ENCODE results near the gene SLC38A11. TPM values are rescaled to one million over a fixed set of nuclear protein-coding genes. Genes with fewer than 3 reads are reported as not detected.
"Not testable (repeated sequence)": the region's sequence is repeated elsewhere in the genome, so short reads cannot be mapped to it uniquely, and the experiment has no call there.

Gene SLC38A11
- total RNA-seq, 4 donors from 2014 or later: 0.19 to 9.9 (median 0.77) TPM

GRCh38 chr2:164875334-164876205 is 79.8 kb downstream of the SLC38A11 start:
- ATAC-seq (ENCODE audit: low FRiP score) (no peak), DNase-seq (ENCODE audit: low spot score) (no peak)
- TF ChIP-seq CTCF (IDR thresholded peaks at IDR 0.05): no peak

- no peak for DNase-seq (ENCODE audit: low spot score)
- TF ChIP-seq CTCF (IDR thresholded peaks at IDR 0.05): no peak
- ATAC-seq (ENCODE audit: low FRiP score): no peak
Observed at GRCh38 chr2:164873210-164873908, 82.0 kb downstream of the SLC38A11 start.

GRCh38 chr2:164871404-164871803 is 83.9 kb downstream of the SLC38A11 start:
- no peak for ATAC-seq (ENCODE audit: low FRiP score)
- DNase-seq (ENCODE audit: low spot score): no peak
- TF ChIP-seq CTCF (IDR thresholded peaks at IDR 0.05): no peak

- TF ChIP-seq CTCF (IDR thresholded peaks at IDR 0.05): no peak
- ATAC-seq (ENCODE audit: low FRiP score) (no peak), DNase-seq (ENCODE audit: low spot score) (no peak)
Observed at GRCh38 chr2:164869420-164869772, 85.9 kb downstream of the SLC38A11 start.

GRCh38 chr2:164868563-164869419 is 86.5 kb downstream of the SLC38A11 start:
- DNase-seq (ENCODE audit: low spot score) (no peak), ATAC-seq (ENCODE audit: low FRiP score) (no peak)
- no peak for TF ChIP-seq CTCF (IDR thresholded peaks at IDR 0.05)

GRCh38 chr2:164867779-164868397 is 87.4 kb downstream of the SLC38A11 start:
- ATAC-seq (ENCODE audit: low FRiP score): no peak
- TF ChIP-seq CTCF (IDR thresholded peaks at IDR 0.05): no peak
- no peak for DNase-seq (ENCODE audit: low spot score)

- not testable (repeated sequence) for DNase-seq (ENCODE audit: low spot score); ATAC-seq (ENCODE audit: low FRiP score)
Observed at GRCh38 chr2:164866381-164866780, 88.9 kb downstream of the SLC38A11 start.

Data from omental fat pad (tissue), 4 donors.